Measurements from ENCODE around the gene FAM3B. TPM values are rescaled to one million over a fixed set of nuclear protein-coding genes. Genes with fewer than 3 reads are reported as not detected.

Gene FAM3B
- total and polyA plus RNA-seq, 2 experiments from 2014 or later: 2.5 to 3.6 TPM

GRCh38 chr21:41315726-41316125 lies 875 bp upstream of the FAM3B start (continued):
- TF ChIP-seq ZNF462 (CRISPR knock-in tag; IDR thresholded peaks at IDR 0.05) (no peak), CTCF (conservative IDR thresholded peaks at IDR 0.05; ENCODE audit: low read depth in 2 of 2) (no peak)

GRCh38 chr21:41317063-41317392 lies 427 bp downstream of the FAM3B start:
- Histone ChIP-seq H3K27ac (ENCODE audit: low read depth) (no peak overlapping the region), H2AFZ (peak overlapping the region; percentile 96), H3K36me3 (ENCODE audit: insufficient read depth) (no peaks in the 10 kb centered on the region), H3K79me2 (replicated peaks; ENCODE audit: insufficient read depth) (no peaks in the 10 kb centered on the region), H4K20me1 (replicated peaks; ENCODE audit: insufficient read depth) (no peaks in the 10 kb centered on the region), H3K27me3 (ENCODE audit: insufficient read depth) (peaks cover 24% of the 10 kb centered on the region), H3K9me2 (ENCODE audit: insufficient read depth) (no peaks in the 10 kb centered on the region), H3F3A (replicated peaks; ENCODE audit: low read depth) (no peaks in the 10 kb centered on the region), H3K4me1 (ENCODE audit: insufficient read depth) (peaks cover 5% of the 10 kb centered on the region), H3K4me2 (peak overlapping the region; percentile 92), H3K4me3 (peak overlapping the region; percentile 68)
- ATAC-seq: no peak
- Mint-ChIP-seq H3K4me3 (peak overlapping the region; percentile 79), H3K9me3 (no peaks in the 10 kb centered on the region; the same call in 2 of the 3 replicates), H3K27me3 (ENCODE audit: insufficient read depth, low read depth, poor library complexity) (peaks cover 14% of the 10 kb centered on the region), H3K36me3 (ENCODE audit: low read depth) (no peaks in the 10 kb centered on the region), H3K4me1 (peaks cover 9% of the 10 kb centered on the region), H3K27ac (no peak overlapping the region)
- no peak for DNase-seq (ENCODE audit: low spot score)
- TF ChIP-seq NANOG (IDR thresholded peaks at IDR 0.05; ENCODE audit: borderline replicate concordance) (no peak), ZNF462 (CRISPR knock-in tag; IDR thresholded peaks at IDR 0.05) (no peak), CTCF (conservative IDR thresholded peaks at IDR 0.05; ENCODE audit: low read depth in 2 of 2) (no peak)

Measured in GM23338 (cell line).